DOHH2 (cell line): Measurements from ENCODE around the gene CARNS1.
A peak's percentile ranks its signal among the peaks of the same experiment; 100 is the strongest.

Experiments
- H3F3A ChIP-seq: fragments of 200-600 bp; sonication (generic), shearing (Covaris generic); 2 replicates; pipeline ENCODE4 v1.6.0; 2016; ENCODE audit warnings: antibody characterized with exemption, mild to moderate bottlenecking; ENCODE audit not compliant: control insufficient read depth, insufficient read depth
- H3K27ac ChIP-seq: fragments of 200-600 bp; sonication (generic); 2 replicates; pipeline ENCODE4 v1.5.1; 2014; ENCODE audit warnings: low read depth, mild to moderate bottlenecking, low read length, moderate library complexity
- H3K27me3 ChIP-seq: fragments of 200-600 bp; sonication (generic); 2 replicates; pipeline ENCODE4 v1.6.1; 2014; ENCODE audit warnings: mild to moderate bottlenecking, low read length, mixed read lengths; ENCODE audit not compliant: control insufficient read depth
- H3K36me3 ChIP-seq: fragments of 200-600 bp; sonication (generic); 2 replicates; pipeline ENCODE4 v1.6.1; 2014; ENCODE audit warnings: mild to moderate bottlenecking, low read length, moderate library complexity, mixed read lengths; ENCODE audit not compliant: control insufficient read depth
- H3K4me1 ChIP-seq: fragments of 200-600 bp; sonication (generic); 2 replicates; pipeline ENCODE4 v1.6.1; 2014; ENCODE audit warnings: mild to moderate bottlenecking, low read length, mixed read lengths; ENCODE audit not compliant: control insufficient read depth
- H3K4me2 ChIP-seq: fragments of 200-600 bp; sonication (generic); 2 replicates; pipeline ENCODE4 v1.6.0; 2014; ENCODE audit warnings: mild to moderate bottlenecking, low read length, moderate library complexity
- H3K4me3 ChIP-seq: fragments of 200-600 bp; sonication (generic); 2 replicates; pipeline ENCODE4 v1.5.1; 2014; ENCODE audit warnings: mild to moderate bottlenecking, low read length, mixed read lengths
- H3K79me2 ChIP-seq: fragments of 200-600 bp; sonication (generic); 2 replicates; pipeline ENCODE4 v1.6.1; 2014; ENCODE audit warnings: mild to moderate bottlenecking, low read length, mixed read lengths; ENCODE audit not compliant: control insufficient read depth
- H3K9me2 ChIP-seq: fragments of 200-600 bp; sonication (generic); replicated peaks from 2 replicates; pipeline ENCODE4 v1.6.1; 2014; ENCODE audit warnings: mild to moderate bottlenecking, low read length, mixed read lengths; ENCODE audit not compliant: control insufficient read depth
- H3K9me3 ChIP-seq: fragments of 200-600 bp; sonication (generic); 2 replicates; pipeline ENCODE4 v1.6.1; 2014; ENCODE audit warnings: antibody characterized with exemption, low read length, mixed read lengths; ENCODE audit not compliant: control insufficient read depth, insufficient read depth
- H4K20me1 ChIP-seq: fragments of 200-600 bp; sonication (generic); 2 replicates; pipeline ENCODE4 v1.6.0; 2014; ENCODE audit warnings: low read depth, mild to moderate bottlenecking, antibody characterized with exemption, low read length, moderate library complexity; ENCODE audit not compliant: control insufficient read depth, insufficient read depth
- EZH2phosphoT487 ChIP-seq: fragments of 200-600 bp; sonication (generic); IDR thresholded peaks from 2 replicates; pipeline ENCODE4 v1.6.1; 2017; ENCODE audit warnings: borderline replicate concordance, mild to moderate bottlenecking, antibody characterized with exemption, low read length, moderate library complexity, mixed read lengths
- TF ChIP-seq, protein P1 (sequence below): fragments of 200-600 bp; sonication (generic); IDR thresholded peaks from one replicate; pipeline ENCODE4 v1.5.1; 2014; ENCODE audit warnings: antibody characterized with exemption, mild to moderate bottlenecking, low read depth, low read length; ENCODE audit not compliant: poor library complexity, severe bottlenecking

Gene CARNS1

DNA sequence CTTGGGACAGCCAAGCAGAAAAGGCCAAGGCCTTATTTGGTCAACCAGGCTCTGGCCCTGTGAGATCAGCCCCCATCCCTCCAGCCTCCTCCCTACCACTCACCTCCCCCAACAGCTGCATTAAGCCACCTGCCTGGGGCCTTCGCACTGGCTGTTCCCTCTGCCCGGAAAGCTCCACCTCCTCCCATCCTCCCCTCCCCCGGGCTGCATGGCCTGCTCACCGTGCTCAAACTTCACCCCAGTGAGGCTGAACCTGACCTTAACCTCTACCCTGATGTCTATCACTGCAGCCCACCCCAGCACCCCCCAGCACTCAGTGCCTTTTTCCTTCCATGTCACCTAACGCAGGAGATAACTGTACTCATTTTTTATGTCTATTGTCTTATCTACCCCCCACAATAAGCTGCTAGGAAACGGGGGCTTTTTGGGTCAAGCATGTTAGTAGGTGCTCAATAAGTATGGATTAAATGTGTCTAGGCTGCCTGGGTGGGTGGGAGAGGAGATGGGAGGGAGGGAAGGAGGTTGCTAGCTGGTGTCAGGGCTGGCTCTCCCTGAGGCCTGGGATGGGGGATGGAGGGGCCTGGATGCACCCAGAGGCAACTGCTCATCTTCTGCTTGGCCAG, 21.1 kb downstream of the CARNS1 start:
- Histone ChIP-seq H3K27ac (peak overlapping the region; percentile 97), H4K20me1 (peaks cover 12% of the 10 kb centered on the region; the same call in 1 of the 2 replicates), H3K4me2 (peak overlapping the region; percentile 94), H3K9me3 (no peaks in the 10 kb centered on the region), H3K4me3 (peak overlapping the region; percentile 90), H3K4me1 (peaks cover 72% of the 10 kb centered on the region), H3K9me2 (no peaks in the 10 kb centered on the region), H3F3A (peaks cover 43% of the 10 kb centered on the region), H3K79me2 (peaks cover 59% of the 10 kb centered on the region), H3K36me3 (peaks cover 91% of the 10 kb centered on the region), H3K27me3 (no peaks in the 10 kb centered on the region)
- TF ChIP-seq, protein P1, sequence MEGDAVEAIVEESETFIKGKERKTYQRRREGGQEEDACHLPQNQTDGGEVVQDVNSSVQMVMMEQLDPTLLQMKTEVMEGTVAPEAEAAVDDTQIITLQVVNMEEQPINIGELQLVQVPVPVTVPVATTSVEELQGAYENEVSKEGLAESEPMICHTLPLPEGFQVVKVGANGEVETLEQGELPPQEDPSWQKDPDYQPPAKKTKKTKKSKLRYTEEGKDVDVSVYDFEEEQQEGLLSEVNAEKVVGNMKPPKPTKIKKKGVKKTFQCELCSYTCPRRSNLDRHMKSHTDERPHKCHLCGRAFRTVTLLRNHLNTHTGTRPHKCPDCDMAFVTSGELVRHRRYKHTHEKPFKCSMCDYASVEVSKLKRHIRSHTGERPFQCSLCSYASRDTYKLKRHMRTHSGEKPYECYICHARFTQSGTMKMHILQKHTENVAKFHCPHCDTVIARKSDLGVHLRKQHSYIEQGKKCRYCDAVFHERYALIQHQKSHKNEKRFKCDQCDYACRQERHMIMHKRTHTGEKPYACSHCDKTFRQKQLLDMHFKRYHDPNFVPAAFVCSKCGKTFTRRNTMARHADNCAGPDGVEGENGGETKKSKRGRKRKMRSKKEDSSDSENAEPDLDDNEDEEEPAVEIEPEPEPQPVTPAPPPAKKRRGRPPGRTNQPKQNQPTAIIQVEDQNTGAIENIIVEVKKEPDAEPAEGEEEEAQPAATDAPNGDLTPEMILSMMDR: no peak
- no peak for TF ChIP-seq EZH2phosphoT487

DNA sequence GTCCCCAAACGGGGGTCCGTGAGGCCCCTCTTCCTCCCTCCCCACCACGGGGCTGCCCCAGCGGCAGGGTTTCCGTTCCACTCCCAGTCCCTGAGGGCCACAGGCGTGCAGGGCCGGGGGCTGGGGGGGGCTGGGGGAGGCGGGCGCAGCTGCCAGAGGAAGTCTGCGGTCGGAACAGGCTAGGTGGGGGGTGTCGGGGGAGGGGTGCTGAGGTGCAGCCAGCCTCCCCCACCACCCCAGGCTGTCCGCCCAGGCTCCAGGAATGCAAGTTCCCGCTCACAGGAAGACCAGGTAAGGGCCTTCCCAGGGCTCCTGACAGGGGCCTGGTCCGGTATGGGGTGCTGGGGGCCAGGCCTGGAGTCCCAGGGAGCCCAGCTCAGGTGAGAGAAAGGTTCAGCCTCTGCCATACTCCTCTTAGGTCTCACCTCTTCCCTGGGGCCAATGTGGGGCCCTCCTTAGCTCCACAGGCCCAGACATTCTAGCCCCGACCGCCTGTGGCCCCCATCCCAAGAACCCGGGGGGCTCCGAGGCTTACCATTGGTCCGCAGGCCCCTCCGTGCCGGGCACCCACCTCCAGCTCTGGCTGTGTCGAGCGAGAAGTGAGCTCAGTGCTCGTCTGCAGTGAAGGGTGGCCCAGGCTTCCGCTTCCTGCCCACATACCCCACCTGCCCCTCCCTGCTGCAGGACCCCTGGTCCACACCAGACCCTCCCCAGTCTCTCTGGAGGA, 21.8 kb downstream of the CARNS1 start, which contains the start of gene PTPRCAP:
TSS of gene PTPRCAP (minus strand) at position 601 of the 727 bp plus-strand sequence. CDS start at position 538, 63 bp downstream.
- H3K4me3 ChIP-seq: peak within 1 kb of the TSS; percentile 90

DNA sequence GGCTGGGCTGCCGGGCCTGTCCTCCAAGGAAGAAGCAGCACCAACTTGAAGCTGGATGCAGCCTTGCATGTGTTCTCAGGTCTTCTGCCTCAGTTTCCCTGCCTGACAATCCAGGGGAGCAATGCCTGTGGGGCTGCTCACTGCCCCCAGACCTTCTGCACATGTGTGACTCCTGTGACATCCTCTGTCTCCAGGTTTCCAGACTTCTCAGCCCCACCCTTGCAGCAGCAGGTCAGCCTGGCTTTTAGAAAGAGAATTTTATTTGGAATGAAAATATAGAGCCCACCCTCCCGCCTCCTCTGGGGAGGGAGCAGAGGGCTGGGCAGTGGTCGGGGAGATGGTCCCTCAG, 22.3 kb downstream of the CARNS1 start:
- Histone ChIP-seq H3K27me3 (no peaks in the 10 kb centered on the region), H3K4me1 (peaks cover 84% of the 10 kb centered on the region), H3F3A (peaks cover 53% of the 10 kb centered on the region), H3K9me2 (no peaks in the 10 kb centered on the region), H3K4me2 (peak overlapping the region; percentile 94), H4K20me1 (peaks cover 12% of the 10 kb centered on the region; the same call in 1 of the 2 replicates), H3K9me3 (no peaks in the 10 kb centered on the region), H3K4me3 (peak overlapping the region; percentile 90), H3K36me3 (peaks cover 89% of the 10 kb centered on the region), H3K79me2 (peaks cover 58% of the 10 kb centered on the region), H3K27ac (peak overlapping the region; percentile 97)
- TF ChIP-seq, protein P1: no peak
- no peak for TF ChIP-seq EZH2phosphoT487

More for the DNA sequence above, 21.8 kb downstream of the CARNS1 start, which contains the start of gene PTPRCAP:
- Histone ChIP-seq H3K27ac (peak within 1 kb of the TSS; percentile 97), H3K27me3 (no peaks in the 10 kb centered on the region), H3K79me2 (peaks cover 58% of the 10 kb centered on the region), H3K36me3 (peaks cover 90% of the 10 kb centered on the region), H3K4me1 (peaks cover 79% of the 10 kb centered on the region), H3K9me2 (no peaks in the 10 kb centered on the region), H3K9me3 (no peaks in the 10 kb centered on the region), H3F3A (peaks cover 48% of the 10 kb centered on the region), H3K4me2 (peak within 1 kb of the TSS; percentile 94), H4K20me1 (peaks cover 12% of the 10 kb centered on the region; the same call in 1 of the 2 replicates)
- TF ChIP-seq EZH2phosphoT487: no peak
- TF ChIP-seq, protein P1: no peak
